Lower lobe of right lung (tissue), 2 donors: ENCODE results near the gene HOXA4. TPM values are rescaled to one million over a fixed set of nuclear protein-coding genes. Genes with fewer than 3 reads are reported as not detected.

Experiments used
- ATAC-seq, 2 donors: fragments of 200-7000 bp; cut with Tn5 transposase; one replicate each; pipeline ENCODE4 v1.9.1; 2020 to 2022; ENCODE audit warnings: mild to moderate bottlenecking in 2 of 2, moderate library complexity in 2 of 2
- DNase-seq: peaks from one replicate; pipeline ENCODE4 v3.0.0-alpha.2; 2020
- H3K27ac ChIP-seq: fragments of 200-600 bp; one replicate; pipeline ENCODE4 v1.8.0; 2022
- H3K27me3 ChIP-seq: fragments of 200-600 bp; one replicate; pipeline ENCODE4 v1.8.0; 2022; ENCODE audit warnings: low read depth
- H3K36me3 ChIP-seq: fragments of 200-600 bp; one replicate; pipeline ENCODE4 v1.8.0; 2022; ENCODE audit warnings: mild to moderate bottlenecking
- H3K4me1 ChIP-seq: fragments of 200-600 bp; one replicate; pipeline ENCODE4 v1.8.0; 2022
- H3K4me3 ChIP-seq: fragments of 200-600 bp; one replicate; pipeline ENCODE4 v1.8.0; 2022; ENCODE audit warnings: mild to moderate bottlenecking
- H3K9me3 ChIP-seq: fragments of 200-600 bp; one replicate; pipeline ENCODE4 v1.8.0; 2022
- CTCF ChIP-seq: fragments of 200-600 bp; IDR thresholded peaks from one replicate; pipeline ENCODE4 v1.8.0; 2022; ENCODE audit warnings: antibody characterized with exemption, mild to moderate bottlenecking
- intact Hi-C: fragments of 100-400 bp; cut with DNase I; formaldehyde crosslinking; loops from one replicate; pipeline ENCODE4 v1.11.0; 2022
- microRNA-seq: library from miRNA; unstranded; fragments of <30 nt; microRNA quantifications from one replicate; pipeline ENCODE4 v1.2.0, GENCODE V29; 2020; ENCODE audit warnings: borderline number of aligned reads
- total RNA-seq: library from RNA; stranded (reverse); fragmentation: NEBNext Ultra II Directional; extraction: Animal tissue kit (Norgen Biotek cat#: 25700); gene quantifications from one replicate; pipeline ENCODE4 v1.2.1, GENCODE V29; 2021
- donor health status: DM: no; HTN: yes; CAD: no; lungs with severe emphysema.

Gene HOXA4
- total RNA-seq, 1 donor from 2014 or later, result 8.5 TPM

GRCh38 chr7:27080844-27081436, 49.6 kb downstream of the HOXA4 start:
- no peak for ATAC-seq
- intact Hi-C loops, result no loop called here
- H3K27ac ChIP-seq, result no peak overlapping the region
- no peaks in the 10 kb centered on the region for H3K36me3 ChIP-seq
- no peaks in the 10 kb centered on the region for H3K4me1 ChIP-seq
- TF ChIP-seq CTCF, result no peak
- DNase-seq, result no peak
- no peaks in the 10 kb centered on the region for H3K9me3 ChIP-seq
- no peaks in the 10 kb centered on the region for H3K27me3 ChIP-seq
- no peak overlapping the region for H3K4me3 ChIP-seq

DNA sequence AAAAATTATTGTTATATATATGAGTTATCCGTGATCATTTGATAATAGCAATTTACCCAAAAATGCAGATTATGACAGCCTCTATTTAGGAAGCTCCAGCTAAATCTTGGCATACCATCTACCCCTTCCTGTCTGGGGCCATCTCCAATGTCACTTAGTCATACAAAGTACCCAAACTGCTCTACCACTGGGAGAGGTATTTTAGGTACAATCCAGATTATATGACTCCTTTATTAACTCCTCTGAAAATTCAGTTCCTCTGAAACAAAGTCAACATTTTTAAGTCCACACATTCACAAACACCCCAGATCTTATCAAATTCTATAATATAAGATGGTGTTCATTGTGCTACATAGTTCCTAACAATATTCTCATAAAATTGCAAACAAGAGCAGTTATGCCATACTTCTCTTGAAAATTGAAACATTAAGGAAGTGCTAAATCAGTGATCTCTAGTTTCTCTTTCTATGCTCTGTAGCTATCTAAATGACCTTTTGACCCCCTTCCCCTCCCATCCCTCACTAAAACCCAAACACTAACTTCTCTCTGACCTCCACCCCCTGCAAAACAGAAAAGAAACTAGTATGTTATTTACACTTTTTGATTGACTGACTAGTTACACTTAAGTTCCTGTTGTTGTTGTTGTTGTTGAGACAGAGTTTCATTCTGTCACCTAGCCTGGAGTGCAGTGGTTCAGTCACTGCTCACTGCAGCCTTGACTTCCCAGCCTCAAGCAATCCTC, 51.2 kb downstream of the HOXA4 start:
- DNase-seq, result no peak
- Histone ChIP-seq H3K27ac (no peak overlapping the region), H3K27me3 (no peaks in the 10 kb centered on the region), H3K9me3 (no peaks in the 10 kb centered on the region), H3K4me3 (no peak overlapping the region), H3K36me3 (no peaks in the 10 kb centered on the region), H3K4me1 (no peaks in the 10 kb centered on the region)
- no peak for TF ChIP-seq CTCF
- peak in 1 of 2 donors; percentile 50 for ATAC-seq
- intact Hi-C loops, result no loop called here

DNA sequence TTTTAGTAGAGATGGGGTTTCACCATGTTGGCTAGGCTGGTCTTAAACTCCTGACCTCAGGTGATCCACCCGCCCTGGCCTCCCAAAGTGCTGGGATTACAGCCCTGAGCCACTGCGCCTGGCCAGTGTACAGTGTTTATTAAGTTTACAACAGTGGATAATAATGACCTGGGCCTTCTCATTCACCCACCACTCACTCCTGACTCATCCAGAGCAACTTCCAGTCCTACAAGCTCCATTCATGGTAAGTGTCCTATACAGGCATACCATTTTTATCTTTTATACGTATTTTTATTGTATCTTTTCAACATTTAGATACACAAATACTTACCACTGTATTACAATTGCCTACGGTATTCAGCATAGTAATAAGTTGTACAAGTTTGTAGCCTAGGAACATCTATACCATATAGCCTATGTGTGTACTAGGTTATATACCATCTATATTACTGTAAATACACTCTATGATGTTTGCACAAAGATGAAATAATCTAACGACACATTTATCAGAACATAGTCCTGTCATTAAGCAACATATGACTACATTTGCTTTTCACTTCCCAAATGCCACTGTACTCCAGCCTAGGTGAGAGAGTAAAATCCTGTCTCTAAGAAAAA, 51.8 kb downstream of the HOXA4 start:
- no peaks in the 10 kb centered on the region for H3K27me3 ChIP-seq
- no peaks in the 10 kb centered on the region for H3K4me1 ChIP-seq
- H3K27ac ChIP-seq, result no peak overlapping the region
- no peak for TF ChIP-seq CTCF
- H3K9me3 ChIP-seq, result no peaks in the 10 kb centered on the region
- intact Hi-C loops, result no loop called here
- H3K36me3 ChIP-seq, result no peaks in the 10 kb centered on the region
- DNase-seq, result no peak
- no peak for ATAC-seq
- H3K4me3 ChIP-seq, result no peak overlapping the region

Small RNAs within 50 kb of the gene (microRNA-seq; reads per million reads assigned to microRNA genes)
- gene MIR196B, result 31.7 reads per million, percentile 35 among the genes with 10 or more reads in this experiment

Other genes with a start within 250 kb of the HOXA4 start
- 0.77 TPM for gene HOXA1, start 34.8 kb downstream of the HOXA4 start, total RNA-seq
- gene HOXA2, start 28.1 kb downstream of the HOXA4 start, total RNA-seq, result 1.5 TPM
- 16.0 TPM for gene HOXA5, start 12.9 kb upstream of the HOXA4 start, total RNA-seq
- gene HOXA6, start 17.0 kb upstream of the HOXA4 start, total RNA-seq, result 4.6 TPM
- 4.6 TPM for gene HOXA3, start 21.8 kb upstream of the HOXA4 start, total RNA-seq
- 2.2 TPM for gene HOXA7, start 25.9 kb upstream of the HOXA4 start, total RNA-seq
- gene HOXA9, start 34.8 kb upstream of the HOXA4 start, total RNA-seq, result 1.7 TPM
- gene HOXA10, start 43.6 kb upstream of the HOXA4 start, total RNA-seq, result 0.38 TPM
- gene HOXA11, start 54.5 kb upstream of the HOXA4 start, total RNA-seq, result not detected
- not detected for gene HOXA13, start 69.3 kb upstream of the HOXA4 start, total RNA-seq
- not detected for gene EVX1, start 112.0 kb upstream of the HOXA4 start, total RNA-seq